Measurements from ENCODE around the gene ZDHHC19.
"Not testable (repeated sequence)": the region's sequence is repeated elsewhere in the genome, so short reads cannot be mapped to it uniquely, and the experiment has no call there.

ZDHHC19 gene

GRCh38 chr3:196225763-196226364, 14.7 kb upstream of the ZDHHC19 start:
- no peak for DNase-seq (ENCODE audit: low read depth in 1 of 2, low spot score in 1 of 2)

- DNase-seq (ENCODE audit: low read depth in 1 of 2, low spot score in 1 of 2) = no peak
Observed at GRCh38 chr3:196225086-196225485, 13.9 kb upstream of the ZDHHC19 start.

- no peak for DNase-seq (ENCODE audit: low read depth in 1 of 2, low spot score in 1 of 2)
Observed at GRCh38 chr3:196222876-196223595, 11.8 kb upstream of the ZDHHC19 start.

- DNase-seq (ENCODE audit: low read depth in 1 of 2, low spot score in 1 of 2) = no peak
Observed at GRCh38 chr3:196220991-196221390, 9.8 kb upstream of the ZDHHC19 start.

- DNase-seq (ENCODE audit: low read depth in 1 of 2, low spot score in 1 of 2) = no peak
Observed at GRCh38 chr3:196220587-196220986, 9.4 kb upstream of the ZDHHC19 start.

- DNase-seq (ENCODE audit: low read depth in 1 of 2, low spot score in 1 of 2) = no peak
Observed at GRCh38 chr3:196219970-196220311, 8.7 kb upstream of the ZDHHC19 start.

- DNase-seq (ENCODE audit: low read depth in 1 of 2, low spot score in 1 of 2) = peak in 1 of 2 donors; percentile 45
Observed at GRCh38 chr3:196219194-196219969, 8.2 kb upstream of the ZDHHC19 start.

- no peak for DNase-seq (ENCODE audit: low read depth in 1 of 2, low spot score in 1 of 2)
Observed at GRCh38 chr3:196218155-196218712, 7.0 kb upstream of the ZDHHC19 start.

- DNase-seq (ENCODE audit: low read depth in 1 of 2, low spot score in 1 of 2) = no peak
Observed at GRCh38 chr3:196217307-196218154, 6.3 kb upstream of the ZDHHC19 start.

- no peak for DNase-seq (ENCODE audit: low read depth in 1 of 2, low spot score in 1 of 2)
Observed at GRCh38 chr3:196216681-196217211, 5.5 kb upstream of the ZDHHC19 start.

GRCh38 chr3:196216089-196216564, 4.9 kb upstream of the ZDHHC19 start, which contains the start of gene SLC51A:
Gene SLC51A (plus strand): TSS chr3:196216534. CDS start chr3:196216713, 179 bp downstream.
- no peak for DNase-seq (ENCODE audit: low read depth in 1 of 2, low spot score in 1 of 2)

- DNase-seq (ENCODE audit: low read depth in 1 of 2, low spot score in 1 of 2) = no peak
Observed at GRCh38 chr3:196215493-196216020, 4.4 kb upstream of the ZDHHC19 start.

GRCh38 chr3:196214783-196215441, 3.7 kb upstream of the ZDHHC19 start:
- no peak for DNase-seq (ENCODE audit: low read depth in 1 of 2, low spot score in 1 of 2)

- not testable (repeated sequence) for DNase-seq (ENCODE audit: low read depth in 1 of 2, low spot score in 1 of 2)
Observed at GRCh38 chr3:196209944-196210672, 1.1 kb downstream of the ZDHHC19 start.

- DNase-seq (ENCODE audit: low read depth in 1 of 2, low spot score in 1 of 2) = no peak
Observed at GRCh38 chr3:196208942-196209695, 2.1 kb downstream of the ZDHHC19 start.

GRCh38 chr3:196207833-196208607, 3.2 kb downstream of the ZDHHC19 start:
- DNase-seq (ENCODE audit: low read depth in 1 of 2, low spot score in 1 of 2) = peak in 1 of 2 donors; percentile 34

- DNase-seq (ENCODE audit: low read depth in 1 of 2, low spot score in 1 of 2) = peak in 1 of 2 donors; percentile 45
Observed at GRCh38 chr3:196207159-196207832, 3.9 kb downstream of the ZDHHC19 start.
